Activated gamma-delta T cell treated with anti-CD3 and anti-CD28 coated beads, Interleukin-2, amount 50 U/mL, for 16 hours (primary cell): ENCODE measurements around the gene SPARC.
"Not testable (repeated sequence)": the region's sequence is repeated elsewhere in the genome, so short reads cannot be mapped to it uniquely, and the experiment has no call there.

Experiments used
- DNase-seq: peaks from one replicate; pipeline ENCODE4 v3.0.0-alpha.2; 2020; ENCODE audit warnings: low read depth

Gene SPARC, protein sequence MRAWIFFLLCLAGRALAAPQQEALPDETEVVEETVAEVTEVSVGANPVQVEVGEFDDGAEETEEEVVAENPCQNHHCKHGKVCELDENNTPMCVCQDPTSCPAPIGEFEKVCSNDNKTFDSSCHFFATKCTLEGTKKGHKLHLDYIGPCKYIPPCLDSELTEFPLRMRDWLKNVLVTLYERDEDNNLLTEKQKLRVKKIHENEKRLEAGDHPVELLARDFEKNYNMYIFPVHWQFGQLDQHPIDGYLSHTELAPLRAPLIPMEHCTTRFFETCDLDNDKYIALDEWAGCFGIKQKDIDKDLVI

DNA sequence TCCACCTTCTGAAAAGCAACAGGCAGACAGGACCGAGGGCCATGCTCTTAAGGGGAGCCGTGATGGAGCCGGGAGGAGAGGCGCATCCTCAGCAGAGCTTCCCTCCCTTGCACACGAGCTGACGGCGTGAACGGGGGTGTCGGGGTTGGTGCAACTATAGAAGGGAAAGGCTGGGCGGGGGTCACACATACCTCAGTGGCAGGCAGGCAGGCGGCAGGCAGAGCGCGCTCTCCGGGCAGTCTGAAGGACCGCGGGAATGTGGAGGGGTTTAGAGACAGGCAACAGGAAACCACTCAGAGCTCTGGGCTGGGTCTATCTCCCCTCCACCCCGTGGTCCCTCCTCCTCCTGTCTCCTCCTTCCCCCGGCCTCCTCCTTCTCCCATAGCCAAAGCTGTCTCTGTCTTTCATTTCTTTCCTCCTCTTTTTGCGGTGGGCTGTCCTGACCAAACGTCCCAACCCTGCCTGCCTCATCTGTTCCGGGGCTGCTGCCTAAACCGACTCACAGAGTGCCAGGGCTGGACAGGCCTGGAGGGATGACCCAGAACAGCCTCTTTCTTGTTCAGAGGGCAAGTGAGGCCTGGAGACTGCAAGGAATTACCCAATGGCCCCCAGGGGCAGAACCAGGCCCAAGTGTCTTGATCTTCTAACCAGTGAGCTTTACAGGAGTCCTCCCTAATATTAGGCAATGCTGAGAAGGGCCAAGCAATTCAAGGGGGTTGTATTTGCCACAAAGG lies at the start of gene SPARC:
TSS of gene SPARC (minus strand) at position 242 of the 734 bp plus-strand sequence. CDS start 10,727 bp downstream, outside the sequence.
- DNase-seq, result no peak

DNA sequence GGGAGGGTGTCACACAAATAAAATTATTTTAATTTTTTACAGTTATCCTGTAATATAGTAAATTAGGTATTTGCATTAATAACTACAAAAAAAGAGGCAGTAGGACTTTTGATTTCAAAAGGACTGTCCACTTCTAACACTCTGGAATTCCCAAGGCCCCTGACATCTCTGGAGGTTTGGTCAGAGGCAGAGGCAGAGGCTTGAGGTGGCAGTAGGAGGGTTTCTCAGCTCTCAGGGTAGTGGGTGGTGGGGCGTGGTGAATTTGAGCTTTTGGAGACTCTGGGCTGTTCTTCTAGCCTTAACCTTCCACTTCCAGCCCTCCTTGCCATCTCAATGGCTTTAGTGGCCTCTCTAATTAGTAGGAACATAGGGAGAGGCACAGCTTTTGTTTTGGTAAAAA lies 48.9 kb upstream of the SPARC start:
- no peak for DNase-seq

DNA sequence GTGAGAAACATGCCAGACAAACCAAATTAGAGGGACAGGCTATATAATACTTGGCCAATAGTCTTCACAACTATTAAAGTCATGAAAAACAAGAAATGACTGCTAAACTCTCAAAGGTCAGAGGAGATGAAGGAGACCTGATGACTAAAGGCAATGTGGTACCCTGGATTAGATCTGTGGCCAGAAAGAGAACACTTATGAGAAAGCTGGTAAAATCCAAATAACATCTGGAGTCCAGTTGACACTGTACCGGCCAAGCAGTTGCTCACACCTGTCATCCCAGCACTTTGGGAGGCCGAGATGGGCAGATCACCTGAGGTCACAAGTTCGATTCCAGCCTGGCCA lies 47.3 kb upstream of the SPARC start:
- no peak for DNase-seq

DNA sequence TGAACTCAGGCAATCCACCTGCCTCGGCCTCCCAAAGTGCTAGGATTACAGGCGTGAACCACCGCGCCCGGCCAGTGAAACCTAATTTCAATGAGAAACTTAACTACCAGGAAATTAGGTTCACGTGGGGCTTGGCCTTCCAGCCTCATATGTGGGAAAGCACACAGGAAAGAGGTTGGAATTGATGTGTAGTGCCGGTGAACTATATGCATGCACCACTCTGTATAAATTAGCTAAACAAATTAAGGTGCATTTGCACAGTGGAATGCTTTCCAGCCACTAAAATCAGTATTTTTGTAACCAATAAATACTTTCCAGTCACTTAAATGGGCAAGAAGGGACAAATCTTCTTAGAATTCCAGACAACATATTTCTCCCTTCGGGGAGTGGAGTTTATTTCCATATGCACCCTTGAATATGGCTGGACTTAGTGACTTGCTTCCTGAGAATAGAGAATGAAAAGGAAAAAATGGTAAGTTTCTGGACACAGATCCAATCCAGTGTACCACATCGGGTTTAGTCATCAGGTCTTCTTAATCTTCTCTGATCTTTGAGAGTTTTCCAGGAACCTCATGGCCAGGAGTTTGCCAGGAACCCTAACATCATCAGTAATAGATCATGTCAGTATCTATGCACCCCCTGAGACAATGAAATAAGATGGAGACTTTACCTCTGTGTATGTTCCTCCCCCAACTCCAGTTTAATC lies 46.8 kb upstream of the SPARC start:
- DNase-seq, result no peak

DNA sequence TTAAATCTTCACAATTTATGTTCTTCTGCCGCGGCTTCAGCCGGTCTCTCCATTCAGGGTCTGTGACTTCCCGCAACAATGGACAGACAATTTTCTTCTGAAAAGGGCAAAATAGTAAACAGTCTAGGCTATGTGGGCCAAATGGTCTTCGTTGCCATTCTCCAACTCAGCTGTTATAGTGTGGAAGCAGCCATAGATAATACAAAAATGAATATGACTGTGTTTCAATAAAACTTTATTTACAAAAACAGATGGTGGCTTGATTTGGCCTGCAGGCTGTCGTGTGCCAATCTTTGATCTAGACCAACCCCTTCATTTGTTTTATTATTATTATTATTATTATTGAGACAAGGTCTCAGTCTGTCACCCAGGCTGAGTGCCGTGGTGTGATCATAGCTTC lies 43.7 kb upstream of the SPARC start:
- DNase-seq, result no peak

DNA sequence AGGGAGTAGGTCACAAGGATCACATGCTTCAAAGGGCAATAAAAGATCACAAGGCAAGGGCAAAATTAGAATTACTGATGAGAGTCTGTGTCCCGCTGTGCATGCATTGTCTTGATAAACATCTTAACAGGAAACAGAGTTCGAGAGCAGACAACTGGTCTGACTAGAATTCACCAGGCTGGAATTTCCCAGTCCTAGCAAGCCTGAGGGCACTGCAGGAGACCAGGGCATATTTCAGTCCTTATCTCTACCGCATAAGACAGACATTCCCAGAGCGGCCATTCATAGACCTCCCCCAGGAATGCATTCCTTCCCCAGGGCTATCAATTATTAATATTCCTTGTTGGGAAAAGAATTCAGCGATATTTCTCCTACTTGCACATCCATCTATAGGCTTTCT lies 42.9 kb upstream of the SPARC start:
- DNase-seq, result not testable (repeated sequence)

DNA sequence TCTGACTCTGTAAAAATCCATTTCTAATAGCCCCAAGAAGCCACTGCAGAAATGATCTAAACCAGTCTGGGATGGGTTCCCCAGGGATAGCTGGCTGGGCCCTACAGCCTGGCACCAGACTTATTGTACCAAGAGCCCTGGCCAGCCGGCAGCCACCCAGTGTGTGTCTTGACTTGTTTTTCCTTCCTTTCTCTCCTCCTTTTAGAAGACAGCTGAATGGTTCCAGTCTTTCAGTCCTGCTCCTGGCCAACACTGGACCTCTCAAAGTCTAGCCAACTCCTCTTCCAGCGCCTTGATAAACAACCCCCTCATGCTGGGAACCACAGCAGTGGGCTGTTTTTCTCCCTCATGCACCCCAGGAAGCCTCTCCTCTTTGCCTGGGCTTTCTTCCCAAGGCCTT lies 37.6 kb upstream of the SPARC start:
- no peak for DNase-seq

DNA sequence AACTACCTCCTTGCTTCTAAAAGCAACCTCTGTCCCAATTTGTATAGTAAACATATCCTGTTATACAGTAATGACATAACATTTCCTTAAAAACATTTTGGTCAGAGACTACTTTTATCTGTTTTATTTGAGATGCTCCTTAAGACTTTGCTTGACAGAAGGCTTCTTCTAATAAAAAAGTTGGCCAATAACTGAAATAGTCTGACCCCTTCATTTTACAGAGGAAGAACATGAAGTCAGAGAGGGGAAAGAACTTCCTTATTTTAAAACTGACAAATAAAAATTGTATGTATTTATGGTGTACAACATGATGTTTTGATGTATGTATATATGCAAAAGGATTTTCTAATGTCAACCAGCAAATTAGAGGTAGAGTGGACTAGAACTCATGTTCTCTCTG lies 35.8 kb upstream of the SPARC start:
- DNase-seq, result no peak

DNA sequence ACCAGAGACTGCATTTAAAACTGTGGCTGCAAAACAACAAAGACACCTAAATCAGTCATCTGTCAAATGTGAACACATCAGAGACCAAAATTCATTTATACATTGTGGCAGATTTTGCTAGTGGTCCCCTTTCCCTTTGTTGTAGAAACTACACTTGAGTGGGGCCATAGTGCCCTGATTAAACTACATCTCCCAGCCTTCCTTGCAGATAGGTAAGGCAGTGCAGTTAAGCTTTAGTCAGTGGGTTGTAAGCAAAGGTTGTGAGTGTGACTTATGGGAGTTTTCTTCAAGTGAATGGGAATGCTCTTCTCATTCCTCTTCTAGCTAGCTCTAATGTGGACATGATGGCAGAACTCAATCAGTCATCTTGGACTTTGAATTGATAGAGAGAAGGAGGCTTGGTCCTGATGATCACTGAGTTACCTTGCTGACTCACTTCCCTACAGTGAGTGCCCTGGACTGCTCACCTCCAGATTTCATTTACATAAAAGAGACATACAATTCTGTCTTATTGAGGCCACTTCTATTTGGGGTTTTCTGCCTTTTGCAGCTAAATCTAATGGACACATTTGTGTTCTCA lies 35.2 kb upstream of the SPARC start:
- no peak for DNase-seq

DNA sequence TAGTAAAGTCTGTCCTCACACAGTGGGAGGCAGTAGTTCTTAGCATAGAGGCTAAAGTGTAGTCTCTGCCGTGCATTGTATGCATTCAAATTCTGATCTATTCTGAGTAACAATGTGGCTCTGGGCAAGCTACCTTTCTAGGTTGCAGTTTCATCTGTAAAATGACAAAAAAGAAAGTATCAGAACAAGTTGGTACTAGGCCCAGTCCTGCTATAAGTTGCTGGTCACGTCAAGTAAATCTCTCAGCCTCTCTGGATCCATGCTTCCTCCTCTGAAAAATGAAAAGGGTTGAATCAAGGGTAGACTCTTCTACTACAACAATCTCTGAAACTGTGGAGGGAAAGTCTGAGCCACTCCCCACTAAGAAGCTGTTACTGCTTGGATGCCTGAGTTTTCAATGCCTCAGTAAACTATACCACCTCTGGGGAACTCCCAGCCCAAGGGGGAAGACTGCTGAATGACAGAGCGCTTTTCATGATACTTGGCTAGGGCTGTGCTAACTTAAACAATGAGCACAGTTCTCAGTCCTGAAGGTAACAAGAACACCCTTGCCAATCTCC lies 34.5 kb upstream of the SPARC start:
- no peak for DNase-seq

DNA sequence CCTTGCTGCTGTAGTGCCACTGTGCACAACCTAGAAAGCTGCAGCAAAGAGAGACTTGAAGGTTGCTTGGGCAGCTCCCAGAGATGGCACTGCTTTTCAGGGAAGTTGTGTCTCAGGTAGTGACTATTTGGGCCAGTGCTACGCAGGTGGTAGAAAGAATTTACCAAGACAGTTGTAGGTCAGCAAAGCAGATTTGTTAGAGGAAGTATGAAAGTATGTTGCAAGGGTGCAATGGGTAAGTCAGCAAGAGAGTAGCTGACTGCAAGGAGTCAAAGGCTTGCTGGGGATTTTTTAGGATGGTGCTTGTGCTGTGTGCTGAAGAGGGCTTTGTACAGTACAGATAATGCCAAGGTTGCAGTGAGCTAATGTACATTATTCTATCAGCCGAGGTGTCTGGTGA lies 33.5 kb upstream of the SPARC start:
- DNase-seq, result no peak

DNA sequence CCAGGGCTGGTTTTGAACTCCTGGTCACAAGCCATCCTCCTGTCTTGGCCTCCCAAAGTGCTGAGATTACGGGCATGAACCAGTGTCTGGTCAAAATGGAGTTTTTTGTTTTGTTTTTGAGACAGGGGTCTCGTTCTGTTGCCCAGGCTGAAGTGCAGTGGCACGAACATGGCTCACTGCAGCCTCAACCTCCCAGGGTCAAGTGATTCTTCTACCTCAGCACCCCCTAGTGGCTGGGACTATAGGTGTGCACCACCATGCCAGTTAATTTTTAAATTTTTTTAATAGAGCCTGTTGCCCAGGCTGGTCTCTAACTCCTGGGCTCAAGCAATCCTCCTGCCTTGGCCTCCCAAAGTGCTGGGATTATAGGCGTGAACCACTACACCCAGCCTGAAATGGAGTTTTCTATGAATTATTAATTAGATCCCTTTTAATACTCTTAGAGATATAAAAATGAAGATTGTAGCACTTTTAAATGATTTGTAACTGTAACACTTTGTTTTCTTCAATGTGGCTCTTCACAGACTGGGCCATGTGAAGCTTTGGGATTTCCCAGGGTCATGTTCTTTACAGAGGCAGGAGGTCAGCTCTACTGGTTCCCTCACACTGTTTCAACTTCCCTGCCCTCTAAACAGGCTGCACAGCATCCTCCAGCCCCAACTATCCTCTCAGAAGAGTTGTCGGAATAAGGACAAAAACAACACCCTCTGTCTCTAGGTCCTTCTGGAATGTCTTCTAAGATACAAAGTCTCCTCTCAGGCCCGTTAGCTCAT lies 32.7 kb upstream of the SPARC start:
- no peak for DNase-seq

DNA sequence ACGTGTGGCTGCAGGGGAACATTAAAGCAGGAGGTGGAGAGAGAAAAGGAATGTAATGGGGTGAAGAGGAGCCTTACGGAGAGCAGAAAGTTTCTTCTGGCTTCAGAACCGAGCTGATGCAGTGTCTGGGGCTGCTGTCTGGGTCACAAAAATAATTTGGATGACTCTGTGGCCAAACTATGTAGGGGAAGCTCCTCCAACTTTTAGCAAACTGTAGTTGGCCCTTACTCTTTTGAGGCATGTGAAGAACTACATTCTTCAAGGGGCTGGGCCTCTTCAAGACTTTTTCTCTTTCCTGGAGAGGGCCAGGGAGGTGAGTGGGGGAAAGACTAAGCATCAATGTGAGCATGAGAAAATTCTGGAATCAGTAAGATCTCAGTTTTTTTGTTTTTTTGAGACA lies 31.9 kb upstream of the SPARC start:
- no peak for DNase-seq

DNA sequence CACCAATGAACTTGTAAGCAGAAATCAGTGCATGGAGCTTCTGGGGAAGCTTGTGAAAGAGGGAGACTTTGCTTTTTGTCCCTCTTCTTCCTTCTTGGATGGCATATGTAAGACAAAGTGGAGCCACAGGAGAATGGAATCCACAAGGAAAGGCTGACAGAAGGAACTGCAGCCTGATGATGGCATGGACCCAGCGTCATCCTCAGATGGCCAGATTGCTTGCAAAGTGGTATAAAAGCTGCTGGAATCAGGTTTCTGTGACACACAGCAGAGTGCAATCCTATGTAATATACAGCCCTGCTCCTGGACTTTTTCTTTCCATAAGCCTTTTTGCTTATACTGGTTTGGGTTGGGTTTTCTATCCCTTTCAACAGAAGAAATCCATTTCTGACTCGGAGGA lies 31.4 kb upstream of the SPARC start:
- DNase-seq, result no peak

DNA sequence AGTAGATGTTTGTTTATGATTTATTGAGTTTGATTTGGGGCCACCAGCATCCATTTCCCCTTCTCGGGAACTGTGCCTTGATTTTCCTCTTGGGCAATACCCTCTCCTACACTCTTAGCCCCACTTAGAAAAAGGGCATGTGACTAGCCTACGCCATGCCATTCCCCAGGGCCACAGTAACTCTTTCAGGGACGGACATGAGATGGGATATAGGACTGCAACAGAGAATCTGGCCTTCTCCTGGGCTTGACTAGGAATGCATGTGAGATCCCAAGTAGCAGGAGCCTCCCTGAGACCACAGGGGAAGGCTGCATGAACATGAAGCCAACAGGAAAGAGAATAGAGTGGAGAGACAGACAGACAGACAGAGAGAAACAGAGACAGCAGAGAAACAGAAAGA lies 30.7 kb upstream of the SPARC start:
- no peak for DNase-seq

DNA sequence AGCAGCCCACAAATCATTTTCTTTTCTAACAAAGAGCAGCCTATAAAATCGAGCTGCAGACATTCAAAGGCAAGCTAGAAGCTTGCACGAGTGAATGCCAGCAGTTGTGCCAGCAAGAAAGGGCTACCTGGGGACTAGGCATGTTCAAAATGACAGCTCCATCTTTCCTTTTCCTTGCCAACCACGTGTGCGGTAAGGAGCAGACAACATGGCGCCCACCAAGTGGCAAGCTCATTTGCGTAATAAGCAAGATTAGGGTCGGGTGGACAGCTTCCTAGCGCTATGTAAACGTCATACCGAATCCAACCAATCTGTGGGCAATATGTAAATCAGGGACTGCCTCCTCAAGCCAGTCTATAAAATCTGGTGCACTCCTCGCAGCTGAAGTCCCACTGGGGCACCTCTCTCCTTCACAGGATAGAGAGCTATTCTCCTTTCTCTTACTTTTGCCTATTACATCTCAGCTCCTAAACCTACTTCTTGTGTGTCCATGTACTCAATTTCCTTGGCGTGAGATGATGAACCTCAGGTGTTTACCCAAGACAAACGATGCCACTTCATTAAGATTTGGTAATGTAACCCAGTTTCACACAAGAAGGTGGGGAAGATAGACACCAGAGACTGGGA lies 22.5 kb upstream of the SPARC start:
- no peak for DNase-seq

DNA sequence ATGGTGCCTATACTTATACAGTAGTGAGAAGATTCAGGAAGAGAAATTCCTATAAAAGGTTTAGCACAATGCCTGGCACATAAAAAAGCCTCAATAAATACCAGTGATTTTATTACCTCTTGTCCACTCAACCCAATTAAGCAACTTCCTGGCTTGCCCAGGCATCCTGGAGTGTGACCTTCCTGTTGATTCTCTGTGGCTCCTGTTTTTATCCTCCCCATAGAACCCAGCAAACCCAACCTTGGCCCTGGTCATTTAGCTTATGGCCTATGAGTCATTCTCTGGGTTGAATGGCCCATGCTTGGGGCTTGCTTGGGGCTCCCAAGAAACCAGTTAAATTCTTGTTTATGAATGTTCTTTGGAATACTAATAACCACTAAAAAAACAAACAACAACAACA lies 21.4 kb upstream of the SPARC start:
- DNase-seq, result no peak

DNA sequence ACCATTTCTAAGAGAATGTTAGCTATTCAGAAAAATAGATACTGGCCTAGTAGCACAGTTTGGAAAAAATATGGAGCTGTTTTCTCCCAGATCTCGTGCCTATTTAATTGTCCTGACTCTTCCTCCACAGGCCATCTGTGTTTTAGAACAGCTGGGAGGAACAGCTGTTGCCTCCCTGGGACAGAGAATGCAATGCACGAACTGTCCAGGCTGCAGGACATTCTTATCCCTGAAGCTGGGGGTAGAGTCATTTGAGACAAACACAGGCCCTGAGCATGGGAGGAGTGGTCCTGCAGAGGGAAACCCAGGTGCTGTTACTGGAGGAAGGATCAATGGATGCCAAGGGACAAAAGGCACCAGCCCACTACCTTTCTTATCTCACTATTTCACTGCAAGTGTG lies 20.9 kb upstream of the SPARC start:
- no peak for DNase-seq

DNA sequence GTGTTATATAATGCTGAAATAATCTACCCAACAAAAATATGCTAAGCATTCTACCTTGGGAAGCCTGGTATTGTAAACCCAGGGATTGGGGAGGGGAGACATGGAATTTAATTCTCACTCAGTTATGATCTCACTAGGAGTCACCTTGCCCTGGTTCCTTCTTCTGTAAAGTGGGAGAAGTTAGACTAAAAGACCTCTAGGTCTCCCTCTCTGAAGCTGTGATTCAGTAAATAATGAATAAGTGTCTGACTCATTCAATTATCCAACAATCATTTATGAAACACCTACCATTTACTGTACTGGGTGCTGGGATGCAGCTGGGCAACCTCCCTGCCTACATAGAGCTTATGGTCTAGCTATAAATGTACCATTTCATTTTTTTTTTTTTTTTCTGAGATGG lies 20.2 kb upstream of the SPARC start:
- no peak for DNase-seq

DNA sequence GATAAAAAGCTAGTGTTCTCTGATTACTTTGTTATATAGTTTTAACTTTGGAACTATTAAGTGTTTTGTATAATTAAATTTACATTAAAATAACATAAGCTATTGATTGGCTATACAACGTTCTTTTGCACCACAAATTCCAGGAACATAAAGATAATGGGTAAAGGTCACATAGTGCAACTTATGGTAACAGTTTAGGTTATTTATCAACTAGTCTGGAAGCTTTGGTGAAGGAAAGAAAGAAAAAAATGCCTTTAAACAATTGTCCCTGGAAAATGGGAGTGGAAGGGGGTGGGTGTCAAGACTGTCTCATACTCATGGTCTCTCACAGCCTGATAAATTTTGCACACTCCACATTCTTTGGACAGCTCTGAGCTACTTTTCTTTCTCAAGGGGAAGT lies 17.1 kb upstream of the SPARC start:
- DNase-seq, result no peak

DNA sequence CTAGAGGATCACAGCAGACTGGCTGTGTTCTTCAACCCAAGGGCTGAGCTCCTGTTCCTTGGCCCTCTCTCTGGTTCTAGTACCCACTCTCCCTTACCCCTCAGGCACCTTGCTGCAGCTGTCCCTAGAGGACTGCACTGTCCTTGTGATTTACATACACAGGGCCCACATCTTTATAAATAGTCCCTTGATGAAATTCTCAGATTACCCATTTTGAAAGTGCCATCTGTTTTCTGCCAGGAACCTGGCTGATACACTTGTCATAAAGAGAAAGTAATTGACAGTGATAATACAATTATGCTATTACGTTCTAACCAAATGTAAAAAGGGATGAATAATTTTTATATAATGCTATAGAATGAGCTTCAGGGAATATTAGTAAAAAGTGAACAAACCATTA lies 16.5 kb upstream of the SPARC start:
- no peak for DNase-seq
